K562 (cell line): Measurements from ENCODE around the gene LIF. TPM values are rescaled to one million over a fixed set of nuclear protein-coding genes. Genes with fewer than 3 reads are reported as not detected.
"Not testable (repeated sequence)": the region's sequence is repeated elsewhere in the genome, so short reads cannot be mapped to it uniquely, and the experiment has no call there.

ENCODE experiments used
- ATAC-seq: fragments of 200-7000 bp; cut with Tn5 transposase; 3 replicates; pipeline ENCODE4 v1.9.1; 2020; ENCODE audit warnings: moderate library complexity
- BruUV-seq: library from RNA; stranded (reverse); fragments of 400-500 nt; replicated peaks from 2 replicates; lab custom pipeline; 2021; lab: Mats Ljungman, UMichigan
- CTCF ChIA-PET: fragments of 300-600 bp; formaldehyde crosslinking; extraction: SDS; loops from one replicate; lab custom pipeline; 2021; ENCODE audit warnings: low intra/inter-chr PET ratio; lab: Yijun Ruan, JAX
- POLR2A ChIA-PET: fragments of 300-600, 350-650 bp; sonication (Branson Sonifier 250); formaldehyde crosslinking; extraction: SDS; loops from one replicate; lab custom pipeline; 2021; ENCODE audit warnings: antibody characterized with exemption, inconsistent platforms; lab: Yijun Ruan, JAX
- DNase-seq, 4 experiments: peaks; one replicate each; pipeline versions ENCODE4 v3.0.0 to v3.0.0-alpha.2; 2011 to 2018; ENCODE audit warnings: low spot score in 3 of 4, mixed read lengths in 3 of 4; ENCODE audit errors: extremely low read depth in 1 of 4
- FAIRE-seq: peaks from 2 replicates; lab custom pipeline; 2011; peaks lifted over from hg19 to GRCh38; lab: Jason Lieb, UNC
- H2AFZ ChIP-seq: 2 replicates; pipeline ENCODE4 v1.6.0; 2011; ENCODE audit warnings: low read depth, low read length, control low read depth, inconsistent platforms
- H3K27ac ChIP-seq: fragments of 200-600 bp; 3 replicates; pipeline ENCODE4 v1.8.0; 2011; ENCODE audit warnings: low read depth, mild to moderate bottlenecking, control low read depth, inconsistent platforms, low read length, moderate library complexity, mixed read lengths; ENCODE audit errors: extremely low read depth
- H3K27me3 ChIP-seq, 2 experiments: fragments of 300-600 bp in 1 of 2; 2 replicates in 1 of 2; 3 replicates in 1 of 2; pipeline versions ENCODE4 v1.6.0 to v1.8.0; 2011; ENCODE audit warnings: inconsistent platforms in 2 of 2, low read length in 2 of 2, mild to moderate bottlenecking in 1 of 2, mixed read lengths in 1 of 2, moderate library complexity in 1 of 2; ENCODE audit not compliant: control insufficient read depth in 2 of 2, insufficient read depth in 2 of 2
- H3K36me3 ChIP-seq: fragments of 300-600 bp; 3 replicates; pipeline ENCODE4 v1.8.0; 2011; ENCODE audit warnings: mild to moderate bottlenecking, low read length, inconsistent platforms; ENCODE audit not compliant: control insufficient read depth, insufficient read depth
- H3K4me1 ChIP-seq, 2 experiments: fragments of 200-600 bp in 1 of 2; replicated peaks in 1 of 2; 2 replicates in 1 of 2; 3 replicates in 1 of 2; pipeline versions ENCODE4 v1.5.1 to v1.8.0; 2011; ENCODE audit warnings: inconsistent platforms in 2 of 2, low read length in 2 of 2, mild to moderate bottlenecking in 1 of 2, mixed read lengths in 1 of 2, moderate library complexity in 1 of 2; ENCODE audit not compliant: control insufficient read depth in 2 of 2, insufficient read depth in 2 of 2
- H3K4me2 ChIP-seq: 2 replicates; pipeline ENCODE4 v1.6.1; 2011; ENCODE audit warnings: low read length, control low read depth, inconsistent platforms, mixed read lengths; ENCODE audit not compliant: insufficient read depth
- H3K4me3 ChIP-seq: fragments of 200-600 bp; sonication (generic), shearing (Covaris generic); 2 replicates; pipeline ENCODE4 v1.5.1; 2016; ENCODE audit warnings: control low read depth, inconsistent platforms
- H3K79me2 ChIP-seq: fragments of 200-600 bp; 3 replicates; pipeline ENCODE4 v1.8.0; 2011; ENCODE audit warnings: low read length, inconsistent platforms; ENCODE audit not compliant: control insufficient read depth, insufficient read depth
- H3K9ac ChIP-seq, 2 experiments: 2 replicates each; pipeline versions ENCODE4 v1.6.0 to v1.6.1; 2011; ENCODE audit warnings: low read depth in 2 of 2, low read length in 2 of 2, control low read depth in 1 of 2, inconsistent platforms in 1 of 2, mild to moderate bottlenecking in 1 of 2, mixed read lengths in 1 of 2; ENCODE audit not compliant: insufficient read depth in 1 of 2
- H3K9me1 ChIP-seq: one replicate; pipeline ENCODE4 v1.6.0; 2011; ENCODE audit warnings: inconsistent platforms, mild to moderate bottlenecking, low read length, moderate library complexity; ENCODE audit not compliant: control insufficient read depth, insufficient read depth
- H3K9me3 ChIP-seq: replicated peaks from 2 replicates; pipeline ENCODE4 v1.5.1; 2011; ENCODE audit warnings: low read depth, low read length, inconsistent platforms; ENCODE audit not compliant: control insufficient read depth, insufficient read depth
- H4K20me1 ChIP-seq: replicated peaks from 2 replicates; pipeline ENCODE4 v1.6.1; 2011; ENCODE audit warnings: low read length, inconsistent platforms, mixed read lengths; ENCODE audit not compliant: control insufficient read depth, insufficient read depth
- BRD9 ChIP-seq: fragments of 450-650 bp; IDR thresholded peaks from 2 replicates; pipeline ENCODE4 v1.6.1; 2018; ENCODE audit warnings: low read depth; ENCODE audit not compliant: partially characterized antibody
- DNMT1 ChIP-seq: fragments of 450-650 bp; IDR thresholded peaks from 2 replicates; pipeline ENCODE4 v1.6.1; 2016; ENCODE audit warnings: antibody characterized with exemption, mild to moderate bottlenecking
- ELF1 ChIP-seq: fragments of 200-800 bp; sonication (Bioruptor generic); IDR thresholded peaks from 2 replicates; pipeline ENCODE4 v1.6.1; 2016; ENCODE audit warnings: missing genetic modification characterization, missing compliant biosample characterization
- FOXA3 ChIP-seq, 2 experiments: fragments of 450-650 bp in 1 of 2; sonication (generic) in 1 of 2; formaldehyde crosslinking; IDR thresholded peaks in 1 of 2; conservative IDR thresholded peaks in 1 of 2; 2 replicates each; pipeline versions ENCODE4 v1.4.0 to v1.8.0; 2020 to 2022; ENCODE audit warnings: mild to moderate bottlenecking in 2 of 2, missing genetic modification reagents in 1 of 2
- HMGN3 ChIP-seq: IDR thresholded peaks from 2 replicates; pipeline ENCODE4 v1.6.1; 2011; ENCODE audit warnings: borderline replicate concordance, low read depth, mild to moderate bottlenecking, mixed read lengths, low read length; ENCODE audit not compliant: insufficient read length; ENCODE audit errors: extremely low read depth
- IFI16 ChIP-seq: fragments of 250-450 bp; sonication (Bioruptor Pico); IDR thresholded peaks from 2 replicates; pipeline ENCODE4 v2.1.2; 2022; ENCODE audit warnings: mild to moderate bottlenecking, inconsistent platforms
- MYNN ChIP-seq, 2 experiments: sonication (generic); formaldehyde crosslinking in 1 of 2; IDR thresholded peaks; 2 replicates each; pipeline versions ENCODE4 v1.5.0 to v1.6.1; 2016 to 2020; ENCODE audit warnings: antibody characterized with exemption in 1 of 2, missing genetic modification reagents in 1 of 2
- NR3C1 ChIP-seq: sonication (generic); formaldehyde crosslinking; IDR thresholded peaks from 2 replicates; pipeline ENCODE4 v1.8.1; 2022; ENCODE audit warnings: missing genetic modification reagents
- SP1 ChIP-seq: sonication (generic); formaldehyde crosslinking; IDR thresholded peaks from 2 replicates; pipeline ENCODE4 v1.8.1; 2022; ENCODE audit warnings: mild to moderate bottlenecking, missing genetic modification reagents
- TBP ChIP-seq: optimal IDR thresholded peaks from 2 replicates; pipeline ENCODE3; 2011; ENCODE audit warnings: low read depth, low read length, improper control_type of control experiment
- WHSC1 ChIP-seq: IDR thresholded peaks from one replicate; pipeline ENCODE4 v1.6.1; 2012; ENCODE audit warnings: low read length, control low read depth, inconsistent platforms
- ZBTB2 ChIP-seq: fragments of 450-650 bp; IDR thresholded peaks from 2 replicates; pipeline ENCODE4 v1.6.1; 2016; ENCODE audit warnings: antibody characterized with exemption
- ZBTB34 ChIP-seq: fragments of 250-450 bp; sonication (Bioruptor Pico); IDR thresholded peaks from 2 replicates; pipeline ENCODE4 v1.8.0; 2021; ENCODE audit warnings: mild to moderate bottlenecking, moderate library complexity
- ZNF232 ChIP-seq: sonication (generic); formaldehyde crosslinking; IDR thresholded peaks from 2 replicates; pipeline ENCODE4 v1.8.0; 2022; ENCODE audit warnings: mild to moderate bottlenecking, missing genetic modification reagents
- WGBS: fragments of 100-300 bp; shearing (Covaris generic); methylation state at CpG from one replicate; pipeline ENCODE4 v1.1.6; 2016; ENCODE audit warnings: low coverage, mixed read lengths; ENCODE audit not compliant: insufficient coverage; ENCODE audit errors: missing lambda C conversion rate; 5-methylcytosine and 5-hydroxymethylcytosine counted together
- in situ Hi-C: fragments of 300-500 bp; cut with MboI; formaldehyde crosslinking; loops from 4 replicates; pipeline ENCODE4 v1.15.0; 2018; ENCODE audit warnings: inconsistent platforms, mixed read lengths
- intact Hi-C: fragments of 100-400 bp; cut with micrococcal nuclease; formaldehyde crosslinking; loops from 2 replicates; pipeline ENCODE4 v1.14.2; 2022
- polyA plus RNA-seq, 8 experiments: library from polyadenylated mRNA; depleted of rRNA in 4 of 8; stranded (reverse) in 5 of 8; unstranded in 3 of 8; fragments of >200 nt; fragmentation: Nextera tagmentation in 2 of 8; fragmentation: Illumina TruSeq in 1 of 8; extraction: Ambion mirVana in 2 of 8; extraction: Trizol in 1 of 8; gene quantifications; 2 replicates each; pipeline versions ENCODE4 v1.2.1 to v1.2.3, GENCODE V29; 2011 to 2014; ENCODE audit warnings: inconsistent platforms in 1 of 8, missing spikeins in 1 of 8
- total RNA-seq, 7 experiments: library from RNA; depleted of rRNA in 6 of 7; stranded (reverse); fragments of >200 nt in 6 of 7; fragmentation: Illumina TruSeq in 2 of 7; extraction: Trizol in 2 of 7; gene quantifications; 2 replicates each; pipeline versions ENCODE4 v1.2.1 to v1.2.3, GENCODE V29; 2011 to 2021; ENCODE audit warnings: low replicate concordance in 1 of 7

The LIF gene
- total and polyA plus RNA-seq, 9 of the 15 experiments (the other 6 are each of a cell fraction or from before 2014, with no cell fraction given) = 0.05 to 0.39 (median 0.18) TPM; not detected in 3

- H3K4me2 ChIP-seq, H3K27ac ChIP-seq, H3K9me3 ChIP-seq, H3K79me2 ChIP-seq, in situ Hi-C loops, H2AFZ ChIP-seq, H3K9me1 ChIP-seq, intact Hi-C loops, H3K9ac ChIP-seq, POLR2A ChIA-PET, H3K27me3 ChIP-seq, FAIRE-seq, H3K4me3 ChIP-seq, BruUV-seq, ATAC-seq, DNase-seq, H4K20me1 ChIP-seq, H3K36me3 ChIP-seq: not testable (repeated sequence)
- 71% methylated on average over 2 of the region's 10 CpGs for WGBS
- CTCF ChIA-PET = interaction anchor here (0.6 kb wide), 1 partner anchor 576 kb away, joined by 3 read pairs; no protein-coding TSS in a partner anchor
- H3K4me1 ChIP-seq = peaks cover 0 to 15% of the 10 kb centered on the region in 2 experiments; a peak in 3 of 5 replicates
Observed at GRCh38 chr22:30200905-30201304, 45.7 kb downstream of the LIF start.

- in situ Hi-C loops = no loop called here
- Histone ChIP-seq H3K27ac (no peak overlapping the region), H4K20me1 (no peaks in the 10 kb centered on the region), H3K4me3 (no peak overlapping the region), H3K4me1 (peaks cover 0 to 19% of the 10 kb centered on the region in 2 experiments; a peak in 3 of 5 replicates), H3K4me2 (no peak overlapping the region), H3K36me3 (no peaks in the 10 kb centered on the region), H3K79me2 (no peaks in the 10 kb centered on the region), H3K9me3 (peaks cover 4% of the 10 kb centered on the region; the same call in 1 of the 2 replicates), H3K27me3 (no peaks in the 10 kb centered on the region), H3K9ac (no peak overlapping the region), H3K9me1 (no peaks in the 10 kb centered on the region), H2AFZ (no peak overlapping the region)
- BruUV-seq = no TSS peak
- DNase-seq (no peak), ATAC-seq (no peak), FAIRE-seq (no peak)
- intact Hi-C loops = no loop called here
- ChIA-PET CTCF (no interaction called here), POLR2A (no interaction called here)
- 7% methylated on average over 4 of the region's 4 CpGs for WGBS
- TF ChIP-seq WHSC1 (no peak), SP1 (CRISPR knock-in tag) (no peak), ZBTB2 (no peak), NR3C1 (CRISPR knock-in tag) (no peak), ELF1 (tag) (no peak), ZNF232 (CRISPR knock-in tag) (no peak), HMGN3 (no peak), BRD9 (no peak), DNMT1 (no peak), FOXA3 (CRISPR knock-in tag; conservative IDR thresholded peaks at IDR 0.05 in 1 of 2, IDR thresholded peaks at IDR 0.05 in 1 of 2) (no peak), TBP (no peak), ZBTB34 (CRISPR knock-in tag) (no peak), IFI16 (CRISPR knock-in tag) (no peak), MYNN (IDR thresholded peaks at IDR 0.05) (no peak), MYNN (CRISPR knock-in tag; IDR thresholded peaks at IDR 0.05) (no peak)
Observed at GRCh38 chr22:30198921-30199320, 47.6 kb downstream of the LIF start.
